ENCODE measurements around the gene ZBTB45. TPM values are rescaled to one million over a fixed set of nuclear protein-coding genes. Genes with fewer than 3 reads are reported as not detected.

ZBTB45 gene
- total and polyA plus RNA-seq, 9 of the 15 experiments (the other 6 are each of a cell fraction or from before 2014, with no cell fraction given) = 0.08 to 16.1 (median 1.8) TPM

- H3K9me3 ChIP-seq (replicated peaks; ENCODE audit: control insufficient read depth, insufficient read depth, low read depth, low read length) = no peaks in the 10 kb centered on the region
- H3K27me3 ChIP-seq (ENCODE audit: control insufficient read depth in 2 of 2, insufficient read depth in 2 of 2, low read length in 2 of 2) = no peaks in the 10 kb centered on the region
- H3K4me1 ChIP-seq (replicated peaks in 1 of 2; ENCODE audit: control insufficient read depth in 2 of 2, insufficient read depth in 2 of 2, low read length in 2 of 2) = peaks cover 23 to 59% of the 10 kb centered on the region in 2 experiments
- ATAC-seq (peak; percentile 1; the same call in 2 of the 3 replicates), FAIRE-seq (no peak), DNase-seq (ENCODE audit: extremely low read depth in 1 of 4, low spot score in 3 of 4) (no peak)
- in situ Hi-C loops (cut with MboI) = no loop called here
- no peak overlapping the region for H3K27ac ChIP-seq (ENCODE audit: extremely low read depth, low read depth, low read length)
- ChIA-PET POLR2A (interaction anchor here (3.7 kb wide), 1 partner anchor 7 kb away, joined by 48 read pairs; the partner anchor contains the start of gene TRIM28), CTCF (ENCODE audit: low intra/inter-chr PET ratio) (no interaction called here)
- peaks cover 50% of the 10 kb centered on the region for H3K79me2 ChIP-seq (ENCODE audit: control insufficient read depth, insufficient read depth, low read length)
- no peak overlapping the region for H2AFZ ChIP-seq (ENCODE audit: low read depth, low read length)
- H3K9me1 ChIP-seq (ENCODE audit: control insufficient read depth, insufficient read depth, low read length) = peaks cover 3% of the 10 kb centered on the region
- intact Hi-C loops (cut with micrococcal nuclease) = no loop called here
- H3K4me3 ChIP-seq = no peak overlapping the region
- H3K36me3 ChIP-seq (ENCODE audit: control insufficient read depth, insufficient read depth, low read length) = peaks cover 86% of the 10 kb centered on the region
- TF ChIP-seq ZNF644 (tag; IDR thresholded peaks at IDR 0.05; ENCODE audit: low read depth) (no peak), ZKSCAN1 (IDR thresholded peaks at IDR 0.05; ENCODE audit: low read depth, low read length) (peak; percentile 83), NEUROD1 (IDR thresholded peaks at IDR 0.05; ENCODE audit: borderline replicate concordance, low read depth, low read length, partially characterized antibody) (no peak), SNAPC5 (CRISPR knock-in tag; IDR thresholded peaks at IDR 0.05) (no peak), ATF1 (CRISPR knock-in tag; IDR thresholded peaks at IDR 0.05) (no peak), ATF1 (tag; IDR thresholded peaks at IDR 0.05) (no peak), POLR2A (conservative IDR thresholded peaks at IDR 0.05) (peak; percentile 73), ZNF311 (CRISPR knock-in tag; IDR thresholded peaks at IDR 0.05) (no peak), RBFOX2 (IDR thresholded peaks at IDR 0.05; ENCODE audit: low read depth, low read length) (peak; percentile 69), GABPA (tag; conservative IDR thresholded peaks at IDR 0.05; ENCODE audit: low read depth) (no peak), POLR2B (IDR thresholded peaks at IDR 0.05; ENCODE audit: low read depth, partially characterized antibody) (peak; percentile 24), MYNN (IDR thresholded peaks at IDR 0.05) (0 out of 2 replicates have a peak, but pooled peaks have one; percentile 9), MYNN (CRISPR knock-in tag; IDR thresholded peaks at IDR 0.05) (no peak), POLR2G (IDR thresholded peaks at IDR 0.05; ENCODE audit: low read depth, low read length) (peak; percentile 61), SUPT5H (IDR thresholded peaks at IDR 0.05) (peak; percentile 68)
- H4K20me1 ChIP-seq (replicated peaks; ENCODE audit: control insufficient read depth, insufficient read depth, low read length) = peaks cover 22% of the 10 kb centered on the region
- WGBS (ENCODE audit: insufficient coverage, low coverage, missing lambda C conversion rate) = 91% methylated on average over 18 of the region's 18 CpGs
- H3K9ac ChIP-seq (ENCODE audit: insufficient read depth in 1 of 2, low read depth in 2 of 2, low read length in 2 of 2) = no peak overlapping the region
- BruUV-seq (replicated peaks) = TSS peak; percentile 42
- H3K4me2 ChIP-seq (ENCODE audit: insufficient read depth, low read length) = no peak overlapping the region
These were observed 32.2 kb upstream of the ZBTB45 start for GRCh38 chr19:58551577-58552471.

Data from K562 (cell line).